PC-3 (cell line): ENCODE data around the gene CEP97. TPM values are rescaled to one million over a fixed set of nuclear protein-coding genes. Genes with fewer than 3 reads are reported as not detected.

Experiments used
- ATAC-seq: fragments of 200-7000 bp; cut with Tn5 transposase; 2 replicates; pipeline ENCODE4 v1.9.1; 2020; ENCODE audit warnings: mild to moderate bottlenecking, moderate library complexity
- BruUV-seq: library from RNA; stranded (reverse); fragments of 400-500 nt; replicated peaks from 2 replicates; lab custom pipeline; 2021; lab: Mats Ljungman, UMichigan
- CTCF ChIA-PET: fragments of 300-600 bp; sonication (Branson Sonifier 250); formaldehyde crosslinking; loops from one replicate; lab custom pipeline; 2022; ENCODE audit warnings: antibody characterized with exemption; lab: Charles Lee
- POLR2A ChIA-PET: fragments of 300-600 bp; sonication (Branson Sonifier 250); formaldehyde crosslinking; loops from one replicate; lab custom pipeline; 2022; ENCODE audit warnings: antibody characterized with exemption; ENCODE audit not compliant: unreplicated experiment; lab: Charles Lee
- DNase-seq: peaks from one replicate; pipeline ENCODE4 v3.0.0-alpha.2; 2015
- H2AFZ ChIP-seq: fragments of 300-600 bp; sonication (generic); 2 replicates; pipeline ENCODE4 v1.6.0; 2016; ENCODE audit warnings: antibody characterized with exemption, low read length
- H3F3A ChIP-seq: fragments of 300-600 bp; sonication (generic); one replicate; pipeline ENCODE4 v1.6.0; 2017; ENCODE audit warnings: antibody characterized with exemption, low read length, control low read depth, mild to moderate bottlenecking; ENCODE audit not compliant: unreplicated experiment
- H3K27ac ChIP-seq: fragments of 300-600 bp; sonication (generic); 2 replicates; pipeline ENCODE4 v1.5.1; 2016; ENCODE audit warnings: mild to moderate bottlenecking, low read length
- H3K27me3 ChIP-seq: fragments of 300-600 bp; sonication (generic); 2 replicates; pipeline ENCODE4 v1.6.1; 2016; ENCODE audit warnings: low read length, mixed read lengths
- H3K36me3 ChIP-seq: fragments of 300-600 bp; sonication (generic); 2 replicates; pipeline ENCODE4 v1.6.1; 2016; ENCODE audit warnings: low read depth, mixed run types, low read length, mixed read lengths
- H3K4me1 ChIP-seq: fragments of 300-600 bp; sonication (generic); 2 replicates; pipeline ENCODE4 v1.5.1; 2016; ENCODE audit warnings: low read length; ENCODE audit not compliant: insufficient read depth
- H3K4me2 ChIP-seq: fragments of 300-600 bp; sonication (generic); 2 replicates; pipeline ENCODE4 v1.6.0; 2016; ENCODE audit warnings: low read length
- H3K4me3 ChIP-seq: fragments of 300-600 bp; sonication (generic); 2 replicates; pipeline ENCODE4 v1.5.1; 2016; ENCODE audit warnings: mild to moderate bottlenecking, low read length, mixed read lengths
- H3K79me2 ChIP-seq: fragments of 300-600 bp; sonication (generic); 2 replicates; pipeline ENCODE4 v1.6.1; 2017; ENCODE audit warnings: low read length, mixed read lengths
- H3K9ac ChIP-seq: fragments of 300-600 bp; sonication (generic); 2 replicates; pipeline ENCODE4 v1.6.0; 2016; ENCODE audit warnings: mild to moderate bottlenecking, low read length
- H3K9me2 ChIP-seq: fragments of 300-600 bp; sonication (generic); replicated peaks from 2 replicates; pipeline ENCODE4 v1.6.1; 2016; ENCODE audit warnings: mixed run types, low read length, mixed read lengths
- H3K9me3 ChIP-seq: fragments of 300-600 bp; sonication (generic); 2 replicates; pipeline ENCODE4 v1.6.1; 2016; ENCODE audit warnings: low read length, mixed read lengths
- H4K20me1 ChIP-seq: fragments of 300-600 bp; sonication (generic); 2 replicates; pipeline ENCODE4 v1.6.1; 2016; ENCODE audit warnings: low read length, mixed read lengths
- EZH2phosphoT487 ChIP-seq: fragments of 300-600 bp; sonication (generic); IDR thresholded peaks from 2 replicates; pipeline ENCODE4 v1.6.1; 2018; ENCODE audit warnings: mild to moderate bottlenecking, antibody characterized with exemption, low read length, borderline replicate concordance
- intact Hi-C: fragments of 100-400 bp; cut with micrococcal nuclease; formaldehyde crosslinking; loops from 2 replicates; pipeline ENCODE4 v1.9.0; 2023
- total RNA-seq: library from RNA; depleted of rRNA; stranded (reverse); fragments of >200 nt; gene quantifications from 2 replicates; pipeline ENCODE4 v1.2.3, GENCODE V29; 2014
- TF ChIP-seq, protein P1 (sequence below): fragments of 300-600 bp; sonication (generic); conservative IDR thresholded peaks from 2 replicates; pipeline ENCODE4 v1.5.1; 2017; ENCODE audit warnings: antibody characterized with exemption, low read depth, mild to moderate bottlenecking, low read length

The CEP97 gene
- total RNA-seq, 1 experiment from 2014 or later = 12.1 TPM

- ATAC-seq (peak; percentile 81), DNase-seq (peak; percentile 98)
- Histone ChIP-seq H2AFZ (peak overlapping the region; percentile 84), H3K27ac (peak overlapping the region; percentile 74), H3K4me1 (peaks cover 21% of the 10 kb centered on the region), H3K36me3 (peaks cover 15% of the 10 kb centered on the region), H3K79me2 (peaks cover 61% of the 10 kb centered on the region), H3K27me3 (no peaks in the 10 kb centered on the region), H3K9me2 (no peaks in the 10 kb centered on the region), H3K4me3 (peak overlapping the region; percentile 98), H3K9ac (peak overlapping the region; percentile 95), H3K9me3 (no peaks in the 10 kb centered on the region), H4K20me1 (peaks cover 14% of the 10 kb centered on the region), H3F3A (peaks cover 8% of the 10 kb centered on the region), H3K4me2 (peak overlapping the region; percentile 82)
- ChIA-PET CTCF (interaction anchor here (0.6 to 1.4 kb wide), 6 partner anchors 8 to 783 kb away, joined by 3 to 9 read pairs (median 4); partner anchors contain the start of genes CEP97 and PCNP), POLR2A (interaction anchor here (0.5 to 0.6 kb wide), 3 partner anchors 40 to 915 kb away, joined by 3 to 4 read pairs (median 3); no protein-coding TSS in a partner anchor)
- no TSS peak for BruUV-seq
- intact Hi-C loops = loop anchor here (2.0 kb wide), 1 partner anchor 101 kb away; the partner anchor contains the start of gene PCNP
- TF ChIP-seq EZH2phosphoT487 = no peak
- TF ChIP-seq, protein P1, sequence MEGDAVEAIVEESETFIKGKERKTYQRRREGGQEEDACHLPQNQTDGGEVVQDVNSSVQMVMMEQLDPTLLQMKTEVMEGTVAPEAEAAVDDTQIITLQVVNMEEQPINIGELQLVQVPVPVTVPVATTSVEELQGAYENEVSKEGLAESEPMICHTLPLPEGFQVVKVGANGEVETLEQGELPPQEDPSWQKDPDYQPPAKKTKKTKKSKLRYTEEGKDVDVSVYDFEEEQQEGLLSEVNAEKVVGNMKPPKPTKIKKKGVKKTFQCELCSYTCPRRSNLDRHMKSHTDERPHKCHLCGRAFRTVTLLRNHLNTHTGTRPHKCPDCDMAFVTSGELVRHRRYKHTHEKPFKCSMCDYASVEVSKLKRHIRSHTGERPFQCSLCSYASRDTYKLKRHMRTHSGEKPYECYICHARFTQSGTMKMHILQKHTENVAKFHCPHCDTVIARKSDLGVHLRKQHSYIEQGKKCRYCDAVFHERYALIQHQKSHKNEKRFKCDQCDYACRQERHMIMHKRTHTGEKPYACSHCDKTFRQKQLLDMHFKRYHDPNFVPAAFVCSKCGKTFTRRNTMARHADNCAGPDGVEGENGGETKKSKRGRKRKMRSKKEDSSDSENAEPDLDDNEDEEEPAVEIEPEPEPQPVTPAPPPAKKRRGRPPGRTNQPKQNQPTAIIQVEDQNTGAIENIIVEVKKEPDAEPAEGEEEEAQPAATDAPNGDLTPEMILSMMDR = no peak
Observed at GRCh38 chr3:101676216-101676764, 48.1 kb upstream of the CEP97 start.

GRCh38 chr3:101676765-101677435, 47.5 kb upstream of the CEP97 start, which contains the start of gene ZBTB11:
TSS of gene ZBTB11 (minus strand) at chr3:101677132. CDS start at chr3:101676914, 218 bp downstream.
- peak within 1 kb of the TSS; percentile 95 for H3K9ac ChIP-seq
- ChIA-PET POLR2A (interaction anchor here (0.5 to 1.3 kb wide), 6 partner anchors 10 to 1572 kb away, joined by 3 to 11 read pairs (median 4); partner anchors contain the start of genes PCNP and RPL24), CTCF (interaction anchor here (0.6 to 1.4 kb wide), 4 partner anchors 47 to 967 kb away, joined by 3 to 9 read pairs (median 4); partner anchors contain the start of genes CEP97 and PCNP)
- no peaks in the 10 kb centered on the region for H3K27me3 ChIP-seq
- H3K9me2 ChIP-seq = no peaks in the 10 kb centered on the region
- peaks cover 21% of the 10 kb centered on the region for H3K4me1 ChIP-seq
- H4K20me1 ChIP-seq = peaks cover 20% of the 10 kb centered on the region
- peak; percentile 66 for ATAC-seq
- peaks cover 21% of the 10 kb centered on the region for H3K36me3 ChIP-seq
- BruUV-seq = TSS peak; percentile 26
- intact Hi-C loops = loop anchor here (1.0 to 2.0 kb wide), 2 partner anchors 9 to 102 kb away; partner anchors contain the start of genes PCNP and RPL24
- H3K4me2 ChIP-seq = peak within 1 kb of the TSS; percentile 83
- H3K4me3 ChIP-seq = peak within 1 kb of the TSS; percentile 98
- peak; percentile 100 for DNase-seq
- peaks cover 61% of the 10 kb centered on the region for H3K79me2 ChIP-seq
- H3K9me3 ChIP-seq = no peaks in the 10 kb centered on the region
- no peak for TF ChIP-seq EZH2phosphoT487
- TF ChIP-seq, protein P1 = peak; percentile 71
- H2AFZ ChIP-seq = peak within 1 kb of the TSS; percentile 84
- H3K27ac ChIP-seq = peak within 1 kb of the TSS; percentile 74
- H3F3A ChIP-seq = peaks cover 8% of the 10 kb centered on the region
